Measurements from ENCODE around the gene CRYAA.
"Not testable (repeated sequence)": the region's sequence is repeated elsewhere in the genome, so short reads cannot be mapped to it uniquely, and the experiment has no call there.

The CRYAA gene

DNA sequence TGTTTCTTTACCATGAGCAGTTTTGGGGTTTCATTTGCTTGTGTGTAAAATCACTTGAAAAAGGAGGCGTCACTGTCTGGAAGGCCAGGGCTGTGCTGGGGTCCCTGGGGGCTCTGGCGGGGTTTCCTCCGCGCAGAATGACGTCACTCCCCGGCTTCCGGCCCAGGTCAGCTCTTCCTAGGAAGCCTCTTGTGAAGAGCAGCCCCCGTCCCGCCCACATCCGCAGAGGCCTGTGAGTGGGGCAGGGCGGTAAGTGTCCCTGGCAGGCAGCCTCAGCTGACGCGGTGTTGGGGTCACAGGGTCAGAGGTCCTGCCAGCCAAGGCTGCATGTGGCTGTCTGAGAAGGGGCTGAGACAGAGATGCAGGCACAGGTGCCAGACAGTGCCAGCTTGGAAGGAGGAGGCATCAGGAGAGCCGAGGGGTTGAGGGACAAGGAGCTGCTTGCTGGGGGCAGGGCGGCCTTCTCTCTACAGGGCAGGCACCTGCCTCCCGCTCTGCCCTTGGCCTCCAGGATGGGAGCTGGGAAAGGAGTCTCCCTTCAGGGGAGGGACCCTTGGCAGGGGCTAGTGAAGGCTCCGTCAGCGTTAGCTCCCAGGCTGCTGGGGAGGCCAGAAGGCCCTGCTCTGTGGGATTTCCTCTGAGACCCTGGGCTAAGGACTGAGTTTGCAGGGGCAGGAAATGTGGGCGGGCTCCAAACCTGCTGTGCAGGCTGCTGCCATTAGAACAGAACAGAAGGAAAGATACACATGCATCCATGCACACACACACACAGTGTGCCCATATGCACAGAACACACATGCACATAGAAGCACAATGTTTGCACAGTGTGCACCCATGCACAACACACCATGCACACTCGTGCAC lies 8.5 kb downstream of the CRYAA start:
- DNase-seq, result not testable (repeated sequence)

- not testable (repeated sequence) for DNase-seq
Measured at GRCh38 chr21:43178175-43178826, 9.5 kb downstream of the CRYAA start.

DNA sequence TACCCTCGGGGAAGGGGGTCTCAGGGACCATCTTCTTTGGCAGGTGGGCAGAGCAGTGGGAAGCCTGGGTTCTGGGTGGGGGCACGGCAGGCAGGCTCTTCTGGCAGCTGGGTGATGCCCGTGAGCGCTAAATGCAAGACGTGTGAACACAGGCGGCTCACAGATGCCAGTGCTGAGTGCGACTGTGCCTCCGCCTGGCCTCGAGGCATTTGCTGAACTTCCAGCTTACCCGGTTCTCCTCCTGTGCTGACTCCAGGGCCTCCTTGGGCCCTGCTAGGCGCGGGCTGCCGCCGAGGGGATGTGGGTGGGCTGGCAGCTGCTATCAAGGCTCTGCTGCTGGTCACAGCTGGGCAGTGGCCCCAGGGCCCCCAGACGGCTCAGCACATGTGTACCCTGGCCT lies 12.2 kb downstream of the CRYAA start:
- DNase-seq, result not testable (repeated sequence)

GRCh38 chr21:43187268-43187667 lies 18.5 kb downstream of the CRYAA start:
- not testable (repeated sequence) for DNase-seq

DNA sequence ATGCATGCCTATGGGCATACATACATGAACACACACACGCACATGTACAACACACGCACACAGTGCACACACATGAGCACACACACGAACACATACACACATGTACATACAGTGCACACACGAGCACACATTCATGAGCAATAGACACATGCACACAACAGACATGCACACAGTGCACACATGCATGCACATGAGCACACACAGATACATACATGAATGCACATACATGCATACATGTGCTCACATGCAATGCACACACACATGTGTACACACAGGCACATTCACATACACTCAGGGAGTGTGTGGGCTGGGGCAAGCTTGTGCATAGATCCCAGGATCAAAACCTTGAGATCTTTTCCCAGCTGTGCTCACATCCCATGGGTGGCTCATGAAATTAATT lies 18.9 kb downstream of the CRYAA start:
- no peak for DNase-seq

- DNase-seq, result no peak
Measured at GRCh38 chr21:43188181-43188580, 19.4 kb downstream of the CRYAA start.

DNA sequence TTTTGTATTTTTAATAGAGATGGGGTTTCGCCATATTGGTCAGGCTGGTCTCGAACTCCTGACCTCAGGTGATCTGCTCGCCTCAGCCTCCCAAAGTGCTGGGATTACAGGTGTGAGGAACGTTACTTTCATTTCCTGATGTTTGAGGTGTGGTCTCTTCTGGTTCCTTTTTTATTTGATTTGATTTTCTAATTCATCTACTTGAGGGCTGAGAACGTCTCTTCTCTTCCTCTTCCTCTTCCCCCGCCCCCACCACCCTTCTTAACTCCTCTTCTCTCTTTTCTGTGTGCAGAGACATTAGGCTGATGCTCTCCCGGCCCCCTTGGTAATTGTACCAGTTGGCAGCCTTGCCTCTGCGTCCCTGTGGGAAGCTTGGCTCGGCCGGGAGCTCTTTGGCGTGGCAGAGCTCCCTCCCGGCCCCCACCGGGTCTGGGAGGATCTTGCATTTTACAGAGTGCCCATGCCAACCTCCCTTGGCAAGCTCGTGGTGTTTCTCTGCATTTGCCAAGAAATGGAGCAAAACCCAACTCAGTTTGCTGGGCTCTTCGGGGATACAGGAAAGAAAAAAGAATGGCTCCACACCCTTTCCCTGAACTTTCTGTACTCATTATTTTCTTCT lies 19.9 kb downstream of the CRYAA start:
- no peak for DNase-seq

DNA sequence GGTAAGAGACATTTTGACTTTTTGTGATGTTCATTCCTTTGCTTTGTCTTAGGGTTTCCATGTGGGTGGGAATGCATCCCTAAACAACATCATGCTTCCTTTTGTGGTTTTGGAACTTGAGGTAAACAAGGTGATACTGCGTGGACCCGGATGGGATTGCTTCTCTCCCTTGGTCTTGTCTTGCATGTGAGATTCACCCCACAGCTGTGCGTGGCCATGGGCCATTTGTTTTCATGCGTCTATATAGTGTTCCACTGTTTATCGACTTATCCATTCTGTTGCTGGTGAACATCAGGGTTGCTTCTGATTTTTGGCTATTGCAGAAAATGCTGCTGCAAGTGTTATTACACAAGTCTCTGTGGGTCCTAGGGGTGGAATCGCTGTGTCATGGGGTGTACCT lies 21.1 kb downstream of the CRYAA start:
- DNase-seq, result no peak

DNA sequence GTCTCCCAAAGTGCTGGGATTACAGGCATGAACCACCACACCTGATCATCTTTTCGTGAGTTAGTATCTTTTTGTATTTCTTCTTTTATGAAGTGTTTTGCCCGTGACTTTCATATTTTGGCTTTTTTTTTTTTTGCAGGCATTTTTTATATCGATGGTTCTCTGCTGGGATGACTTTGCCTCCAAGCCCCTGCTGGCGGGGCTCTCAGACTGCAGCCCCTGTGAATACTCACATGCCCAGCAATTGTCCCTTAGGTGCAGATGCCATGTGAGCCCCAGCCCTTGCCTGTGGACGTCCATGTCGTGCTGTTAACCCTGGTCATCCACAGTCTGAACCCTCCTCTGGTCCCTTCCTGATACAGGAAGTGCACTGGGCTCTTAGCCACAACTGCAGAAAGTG lies 21.7 kb downstream of the CRYAA start:
- no peak for DNase-seq

DNA sequence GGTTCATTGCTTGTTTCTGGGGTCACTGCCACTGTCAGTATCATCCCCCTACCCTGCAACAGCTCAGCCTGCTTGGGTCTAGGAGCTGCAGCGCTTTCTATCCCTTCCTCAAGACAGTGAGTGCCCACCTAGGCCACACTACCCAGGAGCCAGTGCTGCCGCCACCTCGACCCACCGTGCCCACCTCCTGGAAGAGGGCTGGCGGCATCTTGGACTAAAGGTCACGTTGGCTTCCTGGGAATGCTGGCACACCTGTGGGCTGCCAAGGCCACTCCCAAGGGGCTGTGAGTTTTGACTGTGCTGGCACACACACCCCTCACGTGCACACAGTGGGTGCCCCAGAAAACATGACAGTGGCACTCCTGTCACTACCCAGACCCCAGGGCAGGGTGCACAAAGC lies 22.1 kb downstream of the CRYAA start:
- no peak for DNase-seq

DNA sequence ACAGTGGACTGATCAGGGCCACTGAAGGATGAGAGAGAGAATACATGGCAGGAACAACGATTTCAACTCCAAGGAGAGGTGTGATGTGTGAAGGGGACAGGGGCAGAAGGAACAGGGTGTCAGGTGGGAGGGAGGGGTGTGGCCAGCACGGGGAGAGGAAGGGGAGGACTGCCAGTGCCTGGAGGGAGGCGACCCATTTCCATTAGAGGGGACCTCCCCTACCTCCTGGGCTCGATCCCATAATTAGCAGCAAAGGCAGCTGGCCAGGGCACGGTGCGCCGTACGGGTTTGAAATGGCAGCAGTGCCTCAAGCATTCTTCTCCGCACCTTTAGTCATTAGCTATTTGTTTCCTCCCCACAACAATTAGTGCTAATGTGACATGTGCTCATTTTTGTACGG lies 22.7 kb downstream of the CRYAA start:
- no peak for DNase-seq

GRCh38 chr21:43191971-43192370 lies 23.2 kb downstream of the CRYAA start:
- no peak for DNase-seq

DNA sequence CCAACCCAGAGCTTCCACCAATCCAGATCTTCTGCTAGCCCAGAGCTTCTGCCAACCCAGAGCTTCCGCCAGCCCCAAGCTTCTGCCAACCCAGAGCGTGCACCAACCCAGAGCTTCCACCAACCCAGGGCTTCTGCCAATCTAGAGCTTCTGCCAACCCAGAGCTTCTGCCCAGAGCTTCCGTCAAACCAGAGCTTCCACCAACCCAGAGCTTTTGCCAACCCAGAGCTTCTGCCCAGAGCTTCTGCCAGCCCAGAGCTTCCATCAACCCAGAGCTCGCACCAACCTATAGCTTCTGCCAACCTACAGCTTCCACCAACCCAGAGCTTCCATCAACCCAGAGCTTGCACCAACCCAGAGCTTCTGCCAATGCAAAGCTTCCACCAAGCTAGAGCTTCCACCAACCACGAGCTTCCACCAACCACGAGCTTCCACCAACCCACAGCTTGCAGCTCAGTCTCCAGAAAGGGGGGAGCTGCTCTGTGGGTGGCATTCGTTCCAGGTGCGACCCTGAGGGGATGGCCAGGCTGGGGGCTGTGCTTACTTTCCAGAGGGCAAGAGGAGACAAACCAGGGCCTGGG lies 23.8 kb downstream of the CRYAA start:
- no peak for DNase-seq

GRCh38 chr21:43193088-43193650 lies 24.4 kb downstream of the CRYAA start:
- no peak for DNase-seq

DNA sequence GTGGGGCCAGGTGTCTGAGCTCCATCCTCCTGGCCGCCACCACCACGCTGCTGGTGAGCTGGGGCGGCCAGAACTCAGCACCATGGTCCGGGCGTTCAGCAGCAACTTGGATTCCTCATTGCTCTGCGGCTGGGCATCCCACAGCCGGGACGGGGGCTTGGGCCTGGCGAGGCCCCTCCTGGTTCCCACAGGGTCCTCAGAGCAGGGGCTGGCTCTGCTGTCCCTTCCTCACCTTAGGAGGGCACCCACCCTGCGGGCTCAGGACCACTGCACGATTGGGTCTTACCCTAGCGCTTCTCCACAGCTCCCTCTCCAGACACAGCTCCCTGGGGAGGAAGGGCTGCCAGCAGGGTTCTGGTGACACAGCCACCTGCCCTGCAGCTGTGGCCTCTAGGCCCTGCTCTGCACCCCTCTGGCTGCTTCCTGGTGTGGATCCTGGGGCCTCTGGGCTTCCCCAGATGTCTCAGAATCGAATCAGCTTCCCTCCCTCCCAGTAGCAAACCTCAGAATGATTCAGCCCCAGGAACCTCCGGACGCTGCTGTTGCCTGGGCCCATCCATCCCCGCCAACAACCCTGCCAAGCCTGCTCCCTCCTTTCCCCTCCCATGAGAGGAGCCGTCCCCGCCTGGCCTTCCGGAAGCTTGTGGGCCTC lies 25.0 kb downstream of the CRYAA start:
- no peak for DNase-seq

DNA sequence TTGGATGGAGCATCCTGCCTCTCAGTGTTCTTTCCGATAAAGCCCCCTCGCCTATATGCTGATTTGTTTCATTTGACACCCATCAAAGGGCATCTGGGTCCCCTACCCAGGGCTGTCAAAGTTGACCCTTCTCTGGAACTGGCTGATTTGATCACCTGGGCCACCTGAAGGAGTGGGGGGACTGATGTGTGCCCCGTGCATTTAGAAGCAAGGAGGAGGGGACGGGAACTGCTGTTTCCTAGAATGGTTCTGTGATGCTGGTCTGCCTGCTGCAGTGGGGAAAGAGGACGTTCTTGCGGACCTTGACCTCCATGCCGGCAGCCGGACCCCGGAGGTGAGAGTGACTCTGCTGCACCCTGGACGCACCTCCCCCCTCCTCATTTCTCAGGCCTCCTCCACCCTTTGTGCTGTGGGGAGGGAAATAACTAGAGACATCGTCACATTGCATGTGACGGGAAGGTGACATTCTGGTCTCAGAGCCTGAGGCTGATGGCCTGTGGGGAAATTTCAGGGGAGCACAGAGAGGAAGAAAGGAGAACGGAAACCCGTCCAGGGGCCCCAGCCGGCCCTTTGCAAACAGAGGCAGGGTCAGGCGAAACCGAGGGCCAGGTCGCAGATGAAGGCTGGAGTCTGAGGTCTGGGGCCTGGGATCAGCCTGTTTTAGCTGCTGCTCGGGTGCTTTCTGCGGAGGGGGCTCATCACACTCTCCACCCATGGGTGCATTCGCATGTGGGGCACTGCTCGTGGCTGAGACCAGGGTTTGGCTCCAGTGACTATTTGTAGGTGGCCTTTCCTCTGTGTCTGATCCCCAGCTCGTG lies 25.7 kb downstream of the CRYAA start:
- DNase-seq, result no peak

DNA sequence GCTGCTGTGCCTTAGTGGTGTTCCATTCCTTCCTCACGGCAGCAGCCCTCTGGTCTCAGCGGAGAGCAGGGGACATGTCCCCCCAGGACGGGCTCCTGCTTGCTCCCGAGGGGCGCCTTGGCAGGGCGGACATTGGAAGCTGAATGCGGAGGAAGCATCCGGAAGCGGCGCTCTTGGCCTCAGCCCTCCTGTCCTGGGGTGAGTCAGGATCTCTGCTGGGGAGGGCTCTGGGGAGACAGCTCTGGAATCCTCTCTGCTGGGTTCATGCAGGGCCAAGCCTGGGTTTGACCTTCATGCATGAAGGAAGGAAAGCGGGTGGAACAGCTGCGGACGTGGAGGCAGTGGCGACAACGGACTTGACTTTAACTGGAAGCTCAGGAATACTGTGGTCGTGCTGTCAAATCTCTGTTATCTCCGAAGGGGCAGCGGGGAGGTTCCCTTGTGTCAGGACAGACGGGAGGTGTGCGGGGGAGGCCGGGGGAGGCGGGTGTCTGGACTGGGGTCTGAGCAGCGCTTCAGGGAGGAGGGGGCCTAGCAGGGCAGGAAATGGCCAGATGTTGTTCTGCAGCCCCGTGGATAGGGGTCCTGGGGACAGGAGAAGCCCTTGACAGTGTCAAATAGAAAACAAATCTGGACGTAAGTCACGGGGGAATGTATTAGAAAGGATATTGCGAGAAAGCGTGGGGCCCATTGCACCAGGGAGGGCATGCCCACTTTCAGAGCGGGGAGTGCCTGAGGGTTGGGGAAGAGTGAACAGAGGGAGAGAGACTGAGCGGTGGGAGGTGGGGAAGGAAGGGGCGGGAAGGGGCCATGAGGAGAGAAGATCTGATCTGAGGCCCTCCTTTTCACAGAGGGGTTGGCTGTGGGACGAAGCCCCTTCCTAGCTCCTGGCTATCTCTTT lies 26.6 kb downstream of the CRYAA start:
- DNase-seq, result no peak

DNA sequence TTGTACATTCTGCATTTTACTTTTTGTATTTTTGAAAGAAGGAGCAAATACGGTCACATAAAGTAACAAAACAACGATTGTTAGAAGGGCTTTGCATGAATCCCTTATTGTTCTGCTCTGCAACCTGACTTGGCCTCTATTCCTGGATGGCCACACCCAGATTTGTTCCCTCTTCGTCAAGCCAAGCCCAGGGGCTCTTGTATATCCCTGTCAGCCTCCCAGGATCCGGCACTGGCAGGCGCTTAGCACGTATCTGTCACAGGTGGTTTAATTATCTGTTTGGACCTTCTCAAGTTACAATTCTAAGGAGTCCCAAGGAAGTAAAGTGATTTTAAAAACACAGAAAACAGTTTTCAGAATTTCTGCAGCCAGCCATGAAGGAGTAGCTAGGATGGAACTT lies 28.0 kb downstream of the CRYAA start:
- no peak for DNase-seq

GRCh38 chr21:43198376-43198775 lies 29.6 kb downstream of the CRYAA start:
- DNase-seq, result no peak

GRCh38 chr21:43201491-43201890 lies 32.7 kb downstream of the CRYAA start:
- DNase-seq, result no peak

DNA sequence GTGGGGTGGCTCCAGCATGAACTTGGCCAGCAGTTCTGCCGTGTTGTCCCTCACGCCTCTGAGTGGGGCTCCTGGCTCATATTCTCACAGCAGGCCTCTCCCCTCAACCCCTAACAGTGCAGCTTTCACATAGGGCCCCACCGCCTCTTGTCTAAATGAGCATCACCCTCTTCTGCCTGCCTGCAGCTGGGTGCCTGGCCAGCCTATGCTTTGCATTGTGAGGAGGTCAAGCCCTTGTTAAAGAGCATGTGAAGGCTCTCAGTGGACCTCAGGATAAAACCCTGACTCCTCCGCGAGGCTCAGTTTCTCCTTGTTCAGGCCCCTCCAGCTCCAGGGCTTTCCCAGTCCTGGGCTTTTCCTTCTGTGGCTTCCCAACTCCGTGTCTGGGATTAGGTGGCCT lies 34.8 kb downstream of the CRYAA start:
- DNase-seq, result no peak
